DND-41 (cell line): ENCODE data around the gene ZMYND15.

ENCODE experiments used
- CTCF ChIP-seq: IDR thresholded peaks from 2 replicates; pipeline ENCODE4 v1.5.1; 2012; ENCODE audit warnings: borderline replicate concordance, low read length, moderate library complexity, mild to moderate bottlenecking; ENCODE audit not compliant: poor library complexity, severe bottlenecking; ENCODE audit errors: extremely low read depth
- EZH2 ChIP-seq: IDR thresholded peaks from 3 replicates; pipeline ENCODE4 v1.6.1; 2012; ENCODE audit warnings: borderline replicate concordance, low read depth, mild to moderate bottlenecking, moderate library complexity, low read length, inconsistent platforms; ENCODE audit not compliant: severe bottlenecking

GRCh38 chr17:4696437-4696805, 43.2 kb upstream of the ZMYND15 start:
- no peak for TF ChIP-seq CTCF
- TF ChIP-seq EZH2, result no peak
